ENCODE measurements around the gene WDR59.
"Not testable (repeated sequence)": the region's sequence is repeated elsewhere in the genome, so short reads cannot be mapped to it uniquely, and the experiment has no call there.

Gene WDR59

GRCh38 chr16:74954763-74955162, 30.2 kb downstream of the WDR59 start:
- DNase-seq = no peak

DNA sequence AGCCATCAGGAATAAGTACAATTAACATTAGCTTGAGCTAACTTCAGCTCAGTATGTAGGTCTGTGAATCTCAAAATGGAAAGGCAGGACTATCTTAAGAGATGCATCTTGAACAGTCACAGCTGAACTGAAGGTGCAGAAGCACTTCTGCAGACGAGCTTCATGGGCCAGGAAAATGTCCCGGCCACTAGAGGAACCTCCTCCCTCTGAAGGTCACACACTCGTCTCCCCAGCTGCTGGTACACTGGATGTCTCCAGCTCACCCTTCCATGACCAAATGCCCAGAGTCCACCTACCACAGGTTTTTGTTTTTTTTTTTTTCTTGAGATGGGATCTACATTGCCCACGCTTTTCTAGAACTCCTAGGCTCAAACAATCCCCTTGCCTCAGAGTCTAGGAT, 33.2 kb downstream of the WDR59 start:
- DNase-seq = no peak

DNA sequence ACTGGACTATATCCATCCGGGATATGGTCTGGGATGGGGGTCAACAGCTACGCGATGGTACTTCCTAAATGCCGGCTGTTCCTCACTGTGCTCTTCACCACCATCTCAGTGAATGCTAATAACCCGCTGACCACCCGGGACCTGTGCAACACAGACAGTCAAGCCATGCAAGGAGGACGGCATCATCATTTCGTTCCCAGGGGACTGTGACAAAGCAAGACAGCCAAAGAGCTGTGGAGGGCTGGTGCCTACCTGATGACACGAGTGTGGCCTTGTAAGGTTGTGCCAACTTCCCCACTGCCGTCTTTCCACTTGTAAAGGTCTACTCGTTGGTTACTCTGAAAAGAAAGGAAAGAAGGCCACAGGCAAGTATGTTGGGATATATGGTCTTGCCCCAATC, 33.7 kb downstream of the WDR59 start:
- no peak for DNase-seq

- no peak for DNase-seq
These were observed 34.4 kb downstream of the WDR59 start for GRCh38 chr16:74950511-74950910.

GRCh38 chr16:74949309-74949708, 35.6 kb downstream of the WDR59 start:
- DNase-seq = no peak

GRCh38 chr16:74944466-74944865, 40.5 kb downstream of the WDR59 start:
- no peak for DNase-seq

DNA sequence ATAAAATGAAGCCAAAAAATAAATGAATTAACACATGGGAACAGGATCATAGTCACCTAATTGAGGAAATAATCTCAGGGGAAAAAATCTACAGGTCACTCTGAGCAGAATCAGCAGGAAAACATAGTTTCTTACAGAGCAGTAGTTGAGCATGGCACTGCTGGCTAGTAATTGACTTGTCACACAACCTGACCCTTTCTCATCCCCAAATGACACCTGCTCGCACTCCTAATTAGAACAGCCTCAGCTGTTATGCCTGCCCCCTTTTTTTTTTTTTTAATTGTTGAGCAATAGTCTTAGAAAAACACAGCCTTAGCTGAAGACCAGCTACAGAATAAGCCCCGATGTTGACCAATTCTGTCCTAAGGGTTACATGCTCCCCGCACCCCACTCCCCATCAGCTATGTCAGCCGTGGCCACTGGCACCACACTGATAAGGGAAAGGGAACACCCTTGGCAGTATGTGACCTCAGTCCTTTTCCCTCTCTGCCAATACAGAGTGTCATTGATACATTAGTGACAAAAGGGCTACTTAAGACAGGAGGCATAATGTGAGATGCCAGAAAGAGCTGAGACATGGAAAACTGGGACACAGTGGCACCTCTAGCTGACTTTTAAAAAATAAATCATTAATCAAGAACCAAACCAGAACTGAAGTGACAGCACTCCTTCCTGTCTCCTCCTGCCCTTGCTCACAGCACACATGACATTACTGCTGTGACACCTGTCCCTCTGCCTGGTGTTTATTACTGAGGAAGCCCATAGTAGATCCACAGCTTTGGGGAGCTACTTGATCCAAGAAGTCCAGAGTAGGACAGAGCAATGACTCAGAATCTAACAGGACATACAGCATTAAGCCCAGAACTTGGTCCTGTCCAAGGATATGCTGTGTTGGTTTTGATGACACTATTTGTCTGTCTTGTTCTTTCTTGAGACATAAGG, 41.7 kb downstream of the WDR59 start:
- DNase-seq = no peak

DNA sequence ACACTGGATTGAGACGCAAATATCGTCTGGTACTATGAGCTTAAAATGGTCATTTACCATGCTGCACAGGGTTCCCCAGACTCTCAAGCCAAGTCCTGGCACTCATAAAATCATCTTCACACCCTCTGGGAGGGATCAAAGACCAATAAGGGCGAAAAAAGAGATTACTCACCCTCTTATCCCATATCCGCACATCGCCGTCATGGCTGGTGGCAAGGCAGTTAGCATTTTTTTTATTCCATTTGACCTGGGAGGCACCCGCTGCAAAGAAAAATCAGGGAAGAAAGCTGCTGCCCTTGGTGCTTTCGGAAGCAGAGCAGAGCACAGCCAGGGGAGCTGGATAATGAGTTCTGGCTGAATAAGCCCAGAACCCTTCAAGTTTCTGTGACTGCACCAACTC, 42.4 kb downstream of the WDR59 start:
- DNase-seq = no peak

DNA sequence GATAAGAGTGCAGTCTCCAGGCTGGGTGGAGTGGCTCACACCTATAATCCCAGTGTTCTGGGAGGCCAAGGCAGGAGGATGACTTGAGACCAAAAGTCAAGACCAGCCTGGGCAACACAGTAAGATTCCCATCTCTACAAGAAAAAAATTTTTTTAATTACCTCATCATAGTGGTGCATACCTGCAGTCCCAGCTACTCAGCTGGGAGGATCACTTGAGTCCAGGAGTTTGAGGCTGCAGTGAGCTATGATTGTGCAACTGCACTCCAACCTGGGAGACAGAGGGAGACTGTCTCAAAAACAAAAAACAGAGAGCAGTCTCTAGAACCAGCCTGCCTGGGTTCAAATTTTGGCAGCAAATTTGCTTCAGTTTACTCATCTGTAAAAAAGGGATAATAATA, 45.2 kb downstream of the WDR59 start:
- no peak for DNase-seq

GRCh38 chr16:74936902-74937560, 47.9 kb downstream of the WDR59 start:
- DNase-seq = no peak

DNA sequence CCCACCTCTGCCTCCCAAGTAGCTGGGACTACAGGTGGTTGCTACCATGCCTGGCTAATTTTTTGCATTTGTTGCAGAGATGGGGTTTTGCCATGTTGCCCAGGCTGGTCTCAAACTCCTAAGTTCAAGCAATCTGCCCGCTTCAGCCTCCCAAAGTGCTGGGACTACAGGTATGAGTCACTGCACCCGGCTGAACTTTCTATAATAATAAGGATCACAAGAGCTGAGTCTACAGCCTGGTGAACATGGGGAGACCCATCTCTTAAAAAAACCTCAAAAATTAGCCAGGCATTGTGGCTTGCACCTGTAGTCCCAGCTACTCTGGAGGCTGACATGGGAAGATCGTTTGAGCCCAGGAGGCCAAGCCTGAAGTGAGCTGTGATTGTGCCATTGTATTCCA, 53.5 kb downstream of the WDR59 start:
- no peak for DNase-seq

- no peak for DNase-seq
These were observed 55.3 kb downstream of the WDR59 start for GRCh38 chr16:74929636-74930035.

GRCh38 chr16:74926805-74927204, 58.1 kb downstream of the WDR59 start:
- no peak for DNase-seq

- no peak for DNase-seq
These were observed 61.0 kb downstream of the WDR59 start for GRCh38 chr16:74923766-74924460.

GRCh38 chr16:74922150-74923138, 62.5 kb downstream of the WDR59 start:
- no peak for DNase-seq

GRCh38 chr16:74921051-74921450, 63.9 kb downstream of the WDR59 start:
- no peak for DNase-seq

- no peak for DNase-seq
These were observed 75.3 kb downstream of the WDR59 start for GRCh38 chr16:74909665-74910064.

DNA sequence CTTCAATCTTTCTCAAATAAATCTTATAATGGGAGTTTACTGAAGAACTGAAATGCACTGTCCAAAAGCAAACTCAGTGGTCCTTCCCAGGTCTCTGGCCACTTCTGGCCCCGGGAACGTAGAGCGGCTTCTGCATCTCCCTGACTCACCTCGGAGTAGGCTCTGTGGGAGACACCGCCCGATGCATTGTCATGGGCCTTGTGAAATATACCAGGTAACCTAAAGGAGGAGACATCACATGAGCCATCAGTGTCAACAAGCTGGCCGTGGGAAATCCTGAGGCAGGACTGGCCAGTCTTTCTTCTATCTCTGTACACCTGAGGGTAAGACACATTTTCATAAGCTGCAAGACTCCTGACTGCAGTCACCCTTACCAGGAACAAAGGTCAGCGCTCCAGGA, 76.2 kb downstream of the WDR59 start:
- DNase-seq = not testable (repeated sequence)

DNA sequence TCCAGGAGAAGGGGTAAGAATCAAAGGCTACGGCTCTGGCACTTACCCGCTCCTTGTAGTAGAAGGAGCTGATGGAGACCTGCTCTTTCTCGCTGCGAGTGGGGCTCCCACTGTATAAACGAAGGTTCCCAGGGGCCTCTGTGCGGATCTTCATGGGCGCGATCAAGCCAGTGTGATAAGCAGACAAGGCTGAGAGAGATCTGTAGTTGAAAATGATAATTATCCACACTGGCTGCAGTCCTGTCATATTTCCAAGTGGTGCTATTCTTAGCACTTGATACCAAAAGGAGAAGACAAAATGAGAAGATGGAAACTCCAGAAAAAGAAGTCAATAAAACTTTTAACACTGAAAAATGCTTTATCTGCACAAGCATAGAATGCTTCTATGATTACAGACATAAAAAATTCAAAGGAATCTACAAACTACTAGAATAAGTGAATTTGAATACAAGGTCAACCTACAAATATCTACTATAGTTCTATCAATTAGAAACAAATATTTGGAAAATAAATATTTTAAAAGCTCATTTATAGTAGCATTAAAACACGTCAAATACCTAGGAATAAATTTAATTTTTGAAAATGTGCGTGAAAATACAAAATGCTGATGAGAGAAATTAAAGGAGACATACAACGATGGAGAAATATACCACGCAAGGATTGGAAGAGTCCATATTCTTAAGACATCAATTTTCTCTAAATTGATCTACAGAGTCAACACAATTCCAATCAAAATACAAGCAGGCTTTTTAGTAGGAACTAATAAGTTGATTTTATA, 80.8 kb downstream of the WDR59 start:
- no peak for DNase-seq

DNA sequence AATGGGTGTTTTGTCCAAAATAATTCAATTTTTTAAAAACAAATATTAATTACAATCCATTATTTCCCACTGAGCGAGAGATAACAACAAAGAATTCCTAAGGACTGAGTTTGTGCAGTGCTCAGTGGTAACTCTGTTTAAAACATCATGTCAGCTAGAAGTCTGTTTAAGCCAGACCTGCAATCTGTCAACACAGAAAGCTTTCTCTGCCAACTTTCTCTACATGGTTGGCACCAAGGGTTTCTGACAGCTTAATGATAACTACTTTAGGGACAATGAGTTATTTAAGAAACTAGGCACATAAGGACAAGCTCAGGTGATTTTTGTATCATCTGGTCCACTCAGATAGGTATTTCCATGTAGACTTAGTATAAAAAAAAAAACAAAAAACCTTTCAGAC, 81.8 kb downstream of the WDR59 start:
- no peak for DNase-seq

- no peak for DNase-seq
These were observed 82.8 kb downstream of the WDR59 start for GRCh38 chr16:74902161-74902560.

GRCh38 chr16:74901606-74902005, 83.3 kb downstream of the WDR59 start:
- DNase-seq = no peak

All from activated CD4-positive, alpha-beta T cell treated with anti-CD3 and anti-CD28 coated beads for 1 hour (primary cell).